ENCODE data around the gene DUSP9.

Gene DUSP9

DNA sequence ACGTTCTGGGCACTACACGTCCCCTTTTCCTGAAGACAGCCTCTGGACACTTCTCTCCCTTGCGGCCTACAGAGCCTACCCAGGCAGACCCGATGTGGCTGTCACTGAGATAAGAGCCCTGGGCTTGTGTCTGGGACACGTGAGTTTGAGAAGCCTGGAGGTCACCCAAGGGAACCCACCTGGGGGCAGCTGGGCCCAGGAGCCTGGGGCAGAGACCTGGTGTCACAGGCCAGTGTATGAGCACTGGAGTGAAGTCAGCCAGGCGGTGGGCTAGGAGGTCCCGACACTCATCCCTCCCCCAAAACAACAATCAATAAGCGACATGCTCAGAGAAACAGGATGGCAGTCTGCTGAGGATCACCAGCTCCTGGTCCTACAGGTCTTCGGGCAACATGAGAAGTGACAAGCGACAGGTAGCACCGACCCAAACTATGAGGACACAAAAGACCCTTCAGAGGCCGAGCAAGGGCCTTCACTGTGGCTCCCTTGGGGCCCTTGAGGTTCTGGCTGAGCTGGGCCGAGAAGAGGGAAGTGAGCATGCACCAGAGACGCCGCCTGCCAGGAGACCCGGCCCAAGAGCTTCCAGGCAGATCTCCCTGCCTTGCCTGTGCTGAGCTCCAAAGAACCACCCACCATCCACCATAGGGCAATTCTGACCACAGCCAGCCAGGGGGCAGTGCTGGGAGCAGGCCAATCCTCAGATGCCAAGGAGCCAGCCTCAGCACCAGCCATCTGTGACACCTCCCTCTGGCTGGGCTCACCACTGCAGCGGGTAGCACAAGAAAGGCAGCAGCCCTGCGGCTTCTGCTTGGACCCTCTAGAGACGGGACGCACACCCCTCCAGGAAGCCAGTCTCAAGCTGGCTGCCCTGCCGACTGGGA is 11.0 kb upstream of the DUSP9 start:
- DNase-seq (ENCODE audit: low read depth in 2 of 3, low spot score in 2 of 3) = no peak

DNA sequence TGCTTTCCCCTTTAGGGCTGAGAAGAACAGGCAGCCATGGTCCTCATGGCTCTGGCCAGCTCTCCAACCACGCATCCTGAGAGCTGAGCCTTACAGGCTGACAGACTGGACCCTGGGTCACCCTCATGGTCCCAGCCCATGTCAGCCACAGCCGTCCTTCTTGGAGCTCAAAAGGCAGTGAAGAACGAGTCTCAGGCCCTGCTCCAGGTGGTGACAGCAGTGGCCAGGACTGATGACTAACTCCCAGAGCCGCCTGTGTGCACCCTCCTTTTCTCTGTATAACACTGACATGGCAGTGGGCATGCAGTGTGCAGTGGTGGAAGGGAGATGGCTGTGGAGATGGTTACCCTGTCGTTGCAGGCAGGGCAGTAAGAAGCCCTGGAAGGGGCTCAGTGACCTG is 10.3 kb upstream of the DUSP9 start:
- no peak for DNase-seq (ENCODE audit: low read depth in 2 of 3, low spot score in 2 of 3)

- no peak for DNase-seq (ENCODE audit: low read depth in 2 of 3, low spot score in 2 of 3)
Observed at GRCh38 chrX:153637121-153638040, 9.6 kb upstream of the DUSP9 start.

- no peak for DNase-seq (ENCODE audit: low read depth in 2 of 3, low spot score in 2 of 3)
Observed at GRCh38 chrX:153638041-153638371, 9.0 kb upstream of the DUSP9 start.

DNA sequence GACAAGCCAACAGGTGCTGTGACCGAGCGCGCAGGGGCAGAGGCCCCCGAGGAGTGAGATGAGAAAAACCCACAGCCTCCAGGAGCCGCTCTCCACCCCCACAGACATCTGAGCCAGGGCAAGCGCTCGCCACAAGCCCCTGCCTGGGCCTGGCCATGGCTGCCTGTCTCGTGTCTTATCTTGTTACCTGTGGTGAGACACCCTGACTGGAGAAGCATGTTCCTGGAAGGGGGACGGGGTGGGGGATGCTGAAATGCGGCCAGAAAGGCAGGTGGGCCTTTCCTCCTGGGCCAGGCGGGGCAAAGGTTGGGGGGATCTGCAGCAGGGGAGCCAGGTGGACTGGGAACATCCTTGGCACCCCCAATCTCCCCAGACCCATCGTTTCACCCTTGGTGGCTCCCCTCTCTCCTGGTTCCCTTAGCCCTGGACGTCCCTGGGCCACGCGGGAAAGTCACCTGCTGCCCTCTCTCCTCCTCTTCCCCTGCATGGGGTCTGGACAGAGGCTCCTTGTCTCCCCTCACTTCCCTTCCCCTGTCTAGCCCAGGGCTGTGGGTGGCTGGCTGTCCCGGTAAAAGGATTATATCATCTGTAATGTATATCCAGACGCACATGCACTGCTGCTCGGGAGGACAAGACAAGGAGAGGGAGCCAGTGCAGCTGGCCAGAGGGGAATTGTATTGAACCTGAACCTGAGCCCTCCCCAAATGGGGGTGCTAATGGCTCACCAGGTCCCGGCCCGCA is 8.4 kb upstream of the DUSP9 start:
- DNase-seq (ENCODE audit: low read depth in 2 of 3, low spot score in 2 of 3) = no peak

GRCh38 chrX:153639177-153640044 is 7.6 kb upstream of the DUSP9 start:
- no peak for DNase-seq (ENCODE audit: low read depth in 2 of 3, low spot score in 2 of 3)

DNA sequence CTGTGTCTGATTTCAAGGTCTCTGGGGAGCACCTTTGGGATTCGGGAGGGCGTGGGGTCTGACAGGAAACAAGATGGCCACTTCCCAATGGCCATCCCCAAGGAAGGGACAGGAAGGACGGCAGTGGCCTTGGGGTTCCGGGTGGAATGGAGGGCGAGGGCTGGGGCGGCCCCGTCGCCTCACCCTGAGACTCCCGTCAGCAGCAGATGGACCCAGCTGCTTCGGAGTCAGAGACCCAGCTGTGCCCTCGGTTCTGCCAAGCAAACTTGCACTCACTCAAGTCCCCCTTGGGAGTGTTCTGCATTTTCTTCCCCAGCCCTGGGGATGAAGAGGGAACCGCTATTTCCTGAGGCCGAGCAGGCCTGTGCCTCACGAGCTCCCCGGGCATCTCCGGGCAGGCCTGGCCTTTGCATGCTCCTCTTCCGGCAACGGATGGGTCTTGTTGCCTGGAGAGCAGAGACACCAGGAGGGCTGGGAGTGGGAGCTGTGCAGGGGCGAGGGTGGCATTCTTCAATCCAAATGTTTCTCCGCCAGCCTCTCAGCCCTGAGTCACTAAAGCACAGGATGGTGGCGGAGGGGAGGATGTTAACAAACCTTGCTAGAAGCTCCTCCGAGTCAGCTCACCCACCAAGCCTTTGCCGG is 6.8 kb upstream of the DUSP9 start:
- no peak for DNase-seq (ENCODE audit: low read depth in 2 of 3, low spot score in 2 of 3)

GRCh38 chrX:153640736-153641575 is 6.0 kb upstream of the DUSP9 start:
- DNase-seq (ENCODE audit: low read depth in 2 of 3, low spot score in 2 of 3) = no peak

GRCh38 chrX:153641627-153642026 is 5.4 kb upstream of the DUSP9 start:
- DNase-seq (ENCODE audit: low read depth in 2 of 3, low spot score in 2 of 3) = no peak

GRCh38 chrX:153642051-153642654 is 4.8 kb upstream of the DUSP9 start:
- no peak for DNase-seq (ENCODE audit: low read depth in 2 of 3, low spot score in 2 of 3)

DNA sequence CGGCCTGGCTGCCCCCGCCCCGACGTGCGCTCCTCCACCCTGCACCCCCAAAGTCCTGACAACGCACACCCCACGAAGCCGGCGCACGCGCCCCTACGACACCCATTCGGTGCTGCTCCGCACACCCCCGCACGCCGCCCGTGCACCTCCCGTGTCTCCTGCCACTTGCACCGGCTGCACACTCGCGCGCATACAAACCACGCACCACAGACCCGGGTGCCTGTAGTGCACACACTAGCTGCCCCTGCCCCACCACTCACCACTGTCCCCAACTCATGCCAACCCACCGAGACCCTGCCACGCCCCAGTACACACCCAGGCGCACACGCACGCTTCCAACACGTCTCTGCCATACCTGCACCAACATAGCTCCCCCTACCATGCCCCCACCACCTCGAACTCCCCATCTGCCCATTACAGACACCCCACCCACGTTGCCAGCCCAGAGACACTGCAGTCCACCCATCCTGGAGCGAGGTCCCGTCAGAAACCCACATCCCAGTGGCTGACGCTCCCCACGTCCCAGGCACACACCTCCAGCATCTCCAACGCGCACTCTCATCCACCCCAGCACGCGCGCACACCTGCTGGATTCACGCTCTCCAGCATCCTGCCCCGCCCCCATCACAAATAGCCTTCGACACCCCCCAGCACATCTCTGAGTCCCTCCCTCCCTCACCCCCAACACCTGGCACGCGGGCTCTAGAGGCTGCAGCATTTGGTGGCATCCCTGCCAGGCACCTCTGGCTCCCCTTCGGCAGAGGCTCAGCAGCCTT is 4.2 kb upstream of the DUSP9 start:
- DNase-seq (ENCODE audit: low read depth in 2 of 3, low spot score in 2 of 3) = no peak

GRCh38 chrX:153643431-153644351 is 3.3 kb upstream of the DUSP9 start:
- no peak for DNase-seq (ENCODE audit: low read depth in 2 of 3, low spot score in 2 of 3)

DNA sequence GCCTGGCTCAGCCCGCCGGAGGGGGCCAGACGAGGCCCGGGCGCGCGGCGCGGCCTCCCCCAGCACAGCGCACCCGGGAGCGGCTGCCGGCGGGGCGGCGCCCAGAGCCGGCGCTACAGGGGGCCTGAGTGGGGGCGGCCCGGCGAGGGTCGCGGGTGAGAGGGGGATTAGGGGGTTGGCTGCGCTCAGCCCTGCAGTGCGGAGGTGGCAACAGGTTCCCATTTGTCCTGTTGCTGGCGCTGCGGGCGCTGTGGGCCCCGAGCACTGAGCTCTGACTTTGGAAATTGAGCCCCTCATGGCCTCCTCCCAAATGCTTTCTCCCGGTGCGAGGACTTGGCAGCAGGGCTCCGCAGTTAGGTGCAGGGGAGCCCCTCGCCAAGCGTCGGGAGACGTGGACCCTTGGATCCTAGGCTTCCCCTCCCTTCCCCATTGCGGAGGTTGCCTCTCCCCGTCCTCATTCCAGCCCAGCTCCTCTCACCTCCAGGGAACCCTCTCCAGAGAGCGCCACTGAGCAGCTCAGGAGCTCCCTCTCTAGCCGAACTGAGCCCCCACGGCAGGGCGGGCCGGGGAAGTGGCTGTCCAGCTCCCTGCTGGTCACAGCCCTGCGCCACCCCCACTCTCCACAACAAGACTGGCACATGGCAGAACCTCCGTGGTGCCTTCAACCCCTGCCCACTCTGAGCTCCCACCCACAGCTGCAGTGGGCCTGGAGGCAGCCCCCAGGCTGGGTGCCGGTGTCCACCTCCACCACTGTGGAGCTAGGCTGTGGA is 2.5 kb upstream of the DUSP9 start:
- no peak for DNase-seq (ENCODE audit: low read depth in 2 of 3, low spot score in 2 of 3)

- no peak for DNase-seq (ENCODE audit: low read depth in 2 of 3, low spot score in 2 of 3)
Observed at GRCh38 chrX:153645151-153645550, 1.9 kb upstream of the DUSP9 start.

- no peak for DNase-seq (ENCODE audit: low read depth in 2 of 3, low spot score in 2 of 3)
Observed at GRCh38 chrX:153645921-153646488, 998 bp upstream of the DUSP9 start.

Data from activated CD8-positive, alpha-beta memory T cell treated with anti-CD3 and anti-CD28 coated beads for 48 hours (primary cell).